22Rv1 (cell line): Measurements from ENCODE around the gene ISLR2.

Source experiments
- H3K27ac ChIP-seq: fragments of 450-650 bp; 2 replicates; pipeline ENCODE4 v1.5.1; 2017
- CTCF ChIP-seq: fragments of 450-650 bp; IDR thresholded peaks from 2 replicates; pipeline ENCODE4 v1.5.1; 2017; ENCODE audit warnings: mild to moderate bottlenecking
- ZFX ChIP-seq: fragments of 450-650 bp; IDR thresholded peaks from 2 replicates; pipeline ENCODE4 v1.6.1; 2017; ENCODE audit warnings: antibody characterized with exemption, borderline replicate concordance

Gene ISLR2

DNA sequence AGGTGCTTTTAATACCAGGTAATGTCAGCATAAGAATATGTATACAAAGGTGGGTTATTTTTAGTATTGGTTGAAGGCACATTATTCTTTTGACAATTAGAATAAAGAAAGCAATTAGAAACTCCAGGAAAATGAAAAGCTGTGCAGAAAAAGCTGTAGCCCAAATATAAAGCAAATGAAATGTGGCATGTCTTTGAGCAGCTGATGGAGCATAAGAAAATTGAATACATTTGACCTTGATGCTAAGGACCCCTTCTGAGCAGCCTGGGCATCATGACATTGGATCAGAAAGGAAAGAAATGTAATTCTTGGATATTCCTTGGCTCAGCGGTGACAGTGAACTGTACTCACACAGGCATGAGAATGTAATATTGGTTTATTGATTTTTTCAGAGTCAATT is 35.1 kb downstream of the ISLR2 start:
- TF ChIP-seq CTCF (no peak), ZFX (no peak)
- H3K27ac ChIP-seq: no peak overlapping the region

GRCh38 chr15:74167891-74168331 is 37.5 kb downstream of the ISLR2 start:
- no peak for TF ChIP-seq CTCF
- no peak for TF ChIP-seq ZFX
- H3K27ac ChIP-seq: no peak overlapping the region

- no peak for TF ChIP-seq CTCF
- no peak for TF ChIP-seq ZFX
- H3K27ac ChIP-seq: no peak overlapping the region
Measured at GRCh38 chr15:74168711-74169126, 38.3 kb downstream of the ISLR2 start.

DNA sequence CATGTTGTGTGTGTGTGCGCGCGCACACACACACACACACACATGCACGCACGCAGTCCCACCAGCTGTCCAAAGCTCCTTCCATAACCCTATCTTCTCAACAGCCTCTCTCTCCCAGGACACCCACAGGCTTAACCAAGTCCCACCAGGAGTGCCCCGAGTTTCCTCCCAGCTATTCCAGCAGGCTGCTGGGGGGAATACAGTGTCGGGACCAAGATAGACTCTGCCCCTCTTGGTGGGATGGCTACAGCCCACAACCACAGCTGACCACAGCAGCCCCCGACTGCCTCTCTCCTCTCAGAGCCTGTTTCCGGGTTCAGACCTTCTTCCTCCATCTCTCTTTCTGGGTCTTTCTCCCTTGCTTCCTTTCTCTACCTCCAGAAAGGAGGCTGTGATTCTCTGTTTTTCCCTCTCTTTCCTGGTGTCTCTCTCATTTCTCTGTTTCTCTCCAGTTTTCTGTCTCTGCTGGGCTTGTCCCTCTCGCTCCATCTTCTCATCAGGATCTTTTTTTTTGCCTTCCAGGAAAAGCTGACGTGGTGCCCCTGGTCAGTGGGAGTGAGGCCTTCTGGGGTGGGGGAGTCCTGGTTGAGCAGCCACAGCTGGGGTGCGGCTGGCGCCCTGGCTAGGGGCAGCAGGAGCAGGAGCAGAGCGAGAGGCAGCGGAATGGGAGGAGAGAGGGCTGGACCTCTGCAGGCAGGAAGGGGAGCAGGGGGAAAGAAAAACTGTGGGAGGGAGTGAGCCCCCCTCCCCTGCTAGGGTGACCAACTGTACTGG is 39.9 kb downstream of the ISLR2 start:
- no peak for TF ChIP-seq ZFX
- TF ChIP-seq CTCF: no peak

GRCh38 chr15:74170875-74171578 is 40.6 kb downstream of the ISLR2 start:
- H3K27ac ChIP-seq: no peak overlapping the region
- no peak for TF ChIP-seq CTCF
- no peak for TF ChIP-seq ZFX

More for the DNA sequence above, 39.9 kb downstream of the ISLR2 start:
- H3K27ac ChIP-seq: no peak overlapping the region

- H3K27ac ChIP-seq: no peak overlapping the region
- TF ChIP-seq CTCF: no peak
- no peak for TF ChIP-seq ZFX
Measured at GRCh38 chr15:74171965-74172541, 41.7 kb downstream of the ISLR2 start.
